ENCODE measurements around the gene SHISA6. TPM values are rescaled to one million over a fixed set of nuclear protein-coding genes. Genes with fewer than 3 reads are reported as not detected.

The SHISA6 gene
- total RNA-seq, 4 donors from 2014 or later, result under 0.01 to 0.88 (median 0.26) TPM

- H3K36me3 ChIP-seq, result no peaks in the 10 kb centered on the region
- H3K9me3 ChIP-seq, result no peaks in the 10 kb centered on the region
- WGBS, 2 donors, result 76 to 84% methylated on average over 1 of the region's 1 CpG
- intact Hi-C loops (cut with DNase I), result no loop called here
- no peak for TF ChIP-seq POLR2A (IDR thresholded peaks at IDR 0.05)
- TF ChIP-seq CTCF (IDR thresholded peaks at IDR 0.05), result no peak
- H3K4me3 ChIP-seq (replicated peaks in 1 of 3), result no peak overlapping the region
- H3K27me3 ChIP-seq, result no peaks in the 10 kb centered on the region
- no peak for DNase-seq
- no peaks in the 10 kb centered on the region for H3K4me1 ChIP-seq
- no peak overlapping the region for H3K27ac ChIP-seq
These were observed 312.1 kb downstream of the SHISA6 start for GRCh38 chr17:11553135-11553534.

GRCh38 chr17:11554042-11554441 is 313.0 kb downstream of the SHISA6 start:
- intact Hi-C loops (cut with DNase I), result no loop called here
- peak; percentile 6 to 17 for DNase-seq

GRCh38 chr17:11554542-11554941 is 313.5 kb downstream of the SHISA6 start:
- Histone ChIP-seq H3K27ac (no peak overlapping the region), H3K9me3 (no peaks in the 10 kb centered on the region), H3K36me3 (no peaks in the 10 kb centered on the region), H3K4me3 (replicated peaks in 1 of 3) (no peak overlapping the region), H3K27me3 (no peaks in the 10 kb centered on the region), H3K4me1 (no peaks in the 10 kb centered on the region)
- no peak for TF ChIP-seq POLR2A (IDR thresholded peaks at IDR 0.05)
- no peak for TF ChIP-seq CTCF (IDR thresholded peaks at IDR 0.05)
- DNase-seq, result no peak
- WGBS, 2 donors, result 80 to 90% methylated on average over 5 of the region's 5 CpGs
- intact Hi-C loops (cut with DNase I), result no loop called here

More at GRCh38 chr17:11554042-11554441, 313.0 kb downstream of the SHISA6 start:
- H3K9me3 ChIP-seq, result no peaks in the 10 kb centered on the region
- no peaks in the 10 kb centered on the region for H3K4me1 ChIP-seq
- TF ChIP-seq CTCF (IDR thresholded peaks at IDR 0.05) (no peak), POLR2A (IDR thresholded peaks at IDR 0.05) (no peak)
- no peak overlapping the region for H3K27ac ChIP-seq
- 81 to 100% methylated on average over 1 of the region's 1 CpG for WGBS, 2 donors
- H3K36me3 ChIP-seq, result no peaks in the 10 kb centered on the region
- no peaks in the 10 kb centered on the region for H3K27me3 ChIP-seq
- H3K4me3 ChIP-seq (replicated peaks in 1 of 3), result no peak overlapping the region

DNA sequence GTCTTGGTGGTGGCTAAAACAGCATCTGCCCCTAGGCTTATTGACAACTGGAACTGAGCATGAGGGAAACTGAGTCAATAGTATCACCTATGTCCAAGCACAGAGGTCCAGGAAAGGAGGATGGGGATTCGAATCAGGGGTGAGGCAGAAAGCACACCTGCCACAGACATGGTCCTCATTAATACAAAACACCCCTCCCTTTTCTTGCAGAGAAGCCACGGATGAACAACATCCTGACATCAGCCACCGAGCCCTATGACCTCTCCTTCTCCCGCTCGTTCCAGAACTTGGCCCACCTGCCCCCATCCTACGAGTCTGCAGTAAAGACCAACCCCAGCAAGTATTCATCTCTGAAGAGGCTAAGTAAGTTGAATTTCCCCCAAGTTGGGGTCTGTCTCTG is 314.5 kb downstream of the SHISA6 start:
- H3K27ac ChIP-seq, result no peak overlapping the region
- H3K4me1 ChIP-seq, result no peaks in the 10 kb centered on the region
- intact Hi-C loops (cut with DNase I), result no loop called here
- DNase-seq, result no peak
- WGBS, 2 donors, result 86 to 90% methylated on average over 6 of the region's 6 CpGs
- no peak overlapping the region for H3K4me3 ChIP-seq (replicated peaks in 1 of 3)
- H3K27me3 ChIP-seq, result no peaks in the 10 kb centered on the region
- H3K36me3 ChIP-seq, result no peaks in the 10 kb centered on the region
- TF ChIP-seq CTCF (IDR thresholded peaks at IDR 0.05) (no peak), POLR2A (IDR thresholded peaks at IDR 0.05) (no peak)
- no peaks in the 10 kb centered on the region for H3K9me3 ChIP-seq

- no peak overlapping the region for H3K27ac ChIP-seq
- H3K36me3 ChIP-seq, result no peaks in the 10 kb centered on the region
- no peak overlapping the region for H3K4me3 ChIP-seq (replicated peaks in 1 of 3)
- H3K4me1 ChIP-seq, result no peaks in the 10 kb centered on the region
- no peak for DNase-seq
- no peaks in the 10 kb centered on the region for H3K9me3 ChIP-seq
- TF ChIP-seq POLR2A (IDR thresholded peaks at IDR 0.05), result no peak
- intact Hi-C loops (cut with DNase I), result no loop called here
- H3K27me3 ChIP-seq, result no peaks in the 10 kb centered on the region
- WGBS, 2 donors, result 93% methylated on average over 38 to 42 of the region's 46 CpGs
These were observed 316.9 kb downstream of the SHISA6 start for GRCh38 chr17:11557727-11558452.

Measured in thyroid gland (tissue), 4 donors.